Kidney (tissue), 14 donors: ENCODE data around the gene BCAS3. TPM values are rescaled to one million over a fixed set of nuclear protein-coding genes. Genes with fewer than 3 reads are reported as not detected.

Experiments
- DNase-seq, 5 donors: peaks; one replicate each; pipeline ENCODE4 v3.0.0-alpha.2; 2013 to 2020
- FAIRE-seq: peaks from 2 replicates; lab custom pipeline; 2012; peaks lifted over from hg19 to GRCh38; lab: Jason Lieb, UNC
- H3K27ac ChIP-seq, 2 donors: one replicate each; pipeline ENCODE4 v1.7.0; 2013; ENCODE audit warnings: low read depth in 2 of 2, low read length in 2 of 2, inconsistent platforms in 1 of 2
- H3K27me3 ChIP-seq: one replicate; pipeline ENCODE4 v1.7.1; 2013; ENCODE audit warnings: low read length, inconsistent platforms; ENCODE audit not compliant: control insufficient read depth, insufficient read depth
- H3K36me3 ChIP-seq, 3 donors: one replicate each; pipeline versions ENCODE4 v1.7.0 to v1.7.1; 2013; ENCODE audit warnings: low read length in 3 of 3, control low read depth in 1 of 3, inconsistent platforms in 1 of 3; ENCODE audit not compliant: insufficient read depth in 3 of 3, control insufficient read depth in 2 of 3
- H3K4me1 ChIP-seq, 3 donors: one replicate each; pipeline versions ENCODE4 v1.7.0 to v1.7.1; 2013; ENCODE audit warnings: low read length in 3 of 3, inconsistent platforms in 1 of 3, low read depth in 1 of 3; ENCODE audit not compliant: control insufficient read depth in 2 of 3, insufficient read depth in 2 of 3
- H3K4me3 ChIP-seq, 3 donors: one replicate each; pipeline versions ENCODE4 v1.7.0 to v1.8.1; 2013; ENCODE audit warnings: low read length in 3 of 3, control low read depth in 1 of 3, inconsistent platforms in 1 of 3
- H3K9ac ChIP-seq, 3 donors: one replicate each; pipeline versions ENCODE4 v1.7.0 to v1.7.1; 2013; ENCODE audit warnings: low read length in 3 of 3, control low read depth in 1 of 3, inconsistent platforms in 1 of 3
- H3K9me3 ChIP-seq, 3 donors: one replicate each; pipeline versions ENCODE4 v1.7.0 to v1.7.1; 2013; ENCODE audit warnings: low read length in 3 of 3, control low read depth in 1 of 3, inconsistent platforms in 1 of 3; ENCODE audit not compliant: control insufficient read depth in 2 of 3, insufficient read depth in 1 of 3
- intact Hi-C: fragments of 100-400 bp; cut with DNase I; formaldehyde crosslinking; loops from one replicate; pipeline ENCODE4 v1.11.1; 2022
- polyA plus RNA-seq: library from polyadenylated mRNA; stranded (reverse); fragments of 350-450 nt; fragmentation: Illumina TruSeq; extraction: RNeasy Lipid Tissue Mini Kit (QIAGEN cat#74804); gene quantifications from one replicate; pipeline ENCODE4 v1.2.3, GENCODE V29; 2014; ENCODE audit warnings: low read depth, low replicate concordance; ENCODE audit not compliant: insufficient read depth
- total RNA-seq: library from RNA; stranded (reverse); fragmentation: NEBNext Ultra II Directional; extraction: Animal tissue kit (Norgen Biotek cat#: 25700); gene quantifications from one replicate; pipeline ENCODE4 v1.2.1, GENCODE V29; 2021
- TF ChIP-seq, protein P1 (sequence below): IDR thresholded peaks from 3 replicates; pipeline ENCODE4 v1.5.1; 2012; ENCODE audit warnings: mild to moderate bottlenecking, moderate library complexity, borderline replicate concordance; ENCODE audit not compliant: insufficient read depth; ENCODE audit errors: extremely low read depth
- donor health status: control.
- donor health status: control.
- donor health status: control.
- donor health status: control.
- donor health status: control.
- donor health status: DM: yes; HTN: yes; CAD: no.
- donor health status: Normal renal cell carcinoma (clear cell type).

The BCAS3 gene
- total and polyA plus RNA-seq, 2 donors from 2014 or later: 18.3 to 44.1 TPM

DNA sequence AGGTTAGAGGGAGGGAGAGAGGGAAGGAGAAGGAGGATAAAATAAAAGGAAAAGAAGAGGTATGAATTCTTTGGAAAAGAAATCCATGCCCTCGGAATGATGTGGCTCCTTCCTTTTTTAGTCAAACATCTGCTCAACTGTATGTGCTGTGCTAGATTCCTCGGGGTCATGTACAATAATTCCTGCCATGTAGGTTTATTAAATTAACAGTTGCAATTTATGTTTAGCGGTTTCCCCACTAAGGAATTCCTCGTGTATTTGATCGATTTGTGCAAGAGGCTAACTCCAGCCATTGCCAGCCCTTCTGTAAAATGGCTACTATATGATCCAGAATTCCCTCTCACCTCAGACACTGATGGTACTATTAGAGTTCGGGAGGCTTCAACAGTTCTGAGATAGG, 639.0 kb downstream of the BCAS3 start:
- Histone ChIP-seq H3K9ac (no peak overlapping the region), H3K9me3 (no peaks in the 10 kb centered on the region), H3K4me3 (no peak overlapping the region), H3K27ac (no peak overlapping the region), H3K4me1 (peaks cover 7 to 29% (median 24%) of the 10 kb centered on the region in 3 donors), H3K27me3 (no peaks in the 10 kb centered on the region), H3K36me3 (no peaks in the 10 kb centered on the region)
- FAIRE-seq: no peak
- TF ChIP-seq, protein P1, sequence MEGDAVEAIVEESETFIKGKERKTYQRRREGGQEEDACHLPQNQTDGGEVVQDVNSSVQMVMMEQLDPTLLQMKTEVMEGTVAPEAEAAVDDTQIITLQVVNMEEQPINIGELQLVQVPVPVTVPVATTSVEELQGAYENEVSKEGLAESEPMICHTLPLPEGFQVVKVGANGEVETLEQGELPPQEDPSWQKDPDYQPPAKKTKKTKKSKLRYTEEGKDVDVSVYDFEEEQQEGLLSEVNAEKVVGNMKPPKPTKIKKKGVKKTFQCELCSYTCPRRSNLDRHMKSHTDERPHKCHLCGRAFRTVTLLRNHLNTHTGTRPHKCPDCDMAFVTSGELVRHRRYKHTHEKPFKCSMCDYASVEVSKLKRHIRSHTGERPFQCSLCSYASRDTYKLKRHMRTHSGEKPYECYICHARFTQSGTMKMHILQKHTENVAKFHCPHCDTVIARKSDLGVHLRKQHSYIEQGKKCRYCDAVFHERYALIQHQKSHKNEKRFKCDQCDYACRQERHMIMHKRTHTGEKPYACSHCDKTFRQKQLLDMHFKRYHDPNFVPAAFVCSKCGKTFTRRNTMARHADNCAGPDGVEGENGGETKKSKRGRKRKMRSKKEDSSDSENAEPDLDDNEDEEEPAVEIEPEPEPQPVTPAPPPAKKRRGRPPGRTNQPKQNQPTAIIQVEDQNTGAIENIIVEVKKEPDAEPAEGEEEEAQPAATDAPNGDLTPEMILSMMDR: no peak
- no peak for DNase-seq
- intact Hi-C loops: no loop called here

DNA sequence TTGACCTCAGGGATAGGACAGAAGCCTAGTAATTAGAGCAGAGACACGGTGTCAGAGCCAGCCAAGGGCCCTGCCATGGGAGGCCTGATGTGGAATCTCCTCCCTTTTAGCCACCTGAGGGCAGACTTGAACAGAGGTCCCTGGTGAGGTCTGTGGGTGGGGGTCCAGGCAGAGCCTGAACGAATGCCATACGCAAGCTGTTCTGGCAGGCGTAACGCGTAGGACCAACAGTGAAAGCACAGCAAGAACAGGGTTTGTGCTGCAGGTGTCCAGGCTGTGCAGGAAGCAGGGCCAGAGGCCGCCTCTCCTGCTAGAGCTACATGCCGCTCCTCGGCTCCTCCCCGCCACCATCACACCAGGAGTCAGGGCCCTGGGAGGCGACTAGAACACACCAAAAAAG, 640.1 kb downstream of the BCAS3 start:
- intact Hi-C loops: no loop called here
- FAIRE-seq (no peak), DNase-seq (peak in 1 of 5 donors; percentile 30)
- H3K4me1 ChIP-seq: peaks cover 7 to 29% (median 24%) of the 10 kb centered on the region in 3 donors
- H3K27ac ChIP-seq: peak overlapping the region in 1 of 2 donors; percentile 81
- H3K4me3 ChIP-seq: no peak overlapping the region
- H3K27me3 ChIP-seq: no peaks in the 10 kb centered on the region
- no peak overlapping the region for H3K9ac ChIP-seq
- no peaks in the 10 kb centered on the region for H3K36me3 ChIP-seq
- TF ChIP-seq, protein P1: no peak
- H3K9me3 ChIP-seq: no peaks in the 10 kb centered on the region

DNA sequence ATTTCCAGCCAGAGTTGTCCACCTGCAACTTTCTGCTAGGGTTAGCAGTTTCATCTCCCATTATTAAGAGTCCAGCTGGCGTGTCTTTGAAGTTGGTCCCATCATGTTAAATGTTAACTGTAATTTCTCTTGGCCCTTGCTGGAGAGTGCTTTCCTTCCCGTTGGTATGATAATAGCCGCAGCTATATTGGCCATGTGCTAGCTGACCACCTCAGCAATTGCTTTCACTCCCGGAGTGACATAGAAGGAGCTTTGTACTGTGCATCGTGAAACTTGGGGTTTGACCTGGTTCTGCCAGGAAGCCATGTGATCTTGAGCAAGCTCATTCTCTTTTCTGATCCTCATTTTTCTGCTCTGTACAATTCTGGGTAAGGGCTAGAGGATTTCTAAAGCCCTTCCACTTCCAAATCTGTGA, 641.0 kb downstream of the BCAS3 start:
- Histone ChIP-seq H3K27ac (peak overlapping the region; percentile 23 to 81), H3K36me3 (no peaks in the 10 kb centered on the region), H3K9ac (no peak overlapping the region), H3K4me3 (no peak overlapping the region), H3K9me3 (no peaks in the 10 kb centered on the region), H3K4me1 (peaks cover 7 to 23% (median 20%) of the 10 kb centered on the region in 3 donors), H3K27me3 (no peaks in the 10 kb centered on the region)
- FAIRE-seq (no peak), DNase-seq (peak in 1 of 5 donors; percentile 53)
- intact Hi-C loops: no loop called here
- TF ChIP-seq, protein P1: no peak

DNA sequence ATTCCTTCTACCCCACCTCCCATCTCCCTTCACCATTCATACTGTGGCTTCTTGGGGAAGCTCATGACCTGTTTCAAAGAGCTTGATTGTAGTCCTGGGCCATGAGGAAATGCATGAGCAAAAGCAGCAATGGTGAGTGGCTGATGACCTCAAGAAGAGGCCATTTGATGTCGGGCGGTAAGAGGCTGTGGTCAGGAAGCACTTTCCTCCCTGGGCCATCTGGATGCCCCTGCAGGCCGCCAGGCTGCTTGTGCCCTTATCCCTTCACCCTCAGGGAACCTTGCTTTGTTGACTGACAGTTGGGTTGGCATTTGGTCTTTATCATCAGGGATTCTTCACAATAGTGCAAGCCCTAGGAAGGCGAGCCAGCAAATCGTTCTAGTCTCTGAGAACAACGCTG, 643.7 kb downstream of the BCAS3 start:
- Histone ChIP-seq H3K27me3 (no peaks in the 10 kb centered on the region), H3K27ac (no peak overlapping the region), H3K9me3 (no peaks in the 10 kb centered on the region), H3K4me3 (no peak overlapping the region), H3K9ac (no peak overlapping the region), H3K4me1 (peaks cover 2 to 17% (median 12%) of the 10 kb centered on the region in 3 donors), H3K36me3 (no peaks in the 10 kb centered on the region)
- intact Hi-C loops: no loop called here
- DNase-seq (no peak), FAIRE-seq (no peak)
- TF ChIP-seq, protein P1: no peak
